CD4-positive, alpha-beta memory T cell (primary cell): Measurements from ENCODE around the gene PIK3C3. TPM values are rescaled to one million over a fixed set of nuclear protein-coding genes. Genes with fewer than 3 reads are reported as not detected.
A peak's percentile ranks its signal among the peaks of the same experiment; 100 is the strongest.

Experiments
- CTCF ChIA-PET: fragments of 350-600 bp; sonication (Branson Sonifier 250); formaldehyde crosslinking; loops from one replicate; lab custom pipeline; 2021; ENCODE audit warnings: inconsistent platforms; ENCODE audit not compliant: partially characterized antibody; lab: Charles Lee
- POLR2A ChIA-PET: fragments of 350-600 bp; sonication (Branson Sonifier 250); formaldehyde crosslinking; loops from one replicate; lab custom pipeline; 2021; ENCODE audit not compliant: partially characterized antibody; lab: Charles Lee
- DNase-seq, 5 donors: peaks; one replicate each; pipeline versions ENCODE4 v3.0.0 to v3.0.0-alpha.2; 2020 to 2022; ENCODE audit warnings: mixed read lengths in 1 of 5
- H3K27ac ChIP-seq: one replicate; pipeline ENCODE4 v1.7.0; 2013; ENCODE audit warnings: low read depth, low read length
- H3K27me3 ChIP-seq: 2 replicates; pipeline ENCODE4 v1.7.0; 2013; ENCODE audit warnings: mild to moderate bottlenecking, low read length, moderate library complexity; ENCODE audit not compliant: insufficient read depth
- H3K36me3 ChIP-seq: 2 replicates; pipeline ENCODE4 v1.7.0; 2013; ENCODE audit warnings: mild to moderate bottlenecking, low read length, moderate library complexity; ENCODE audit not compliant: insufficient read depth
- H3K4me1 ChIP-seq: 2 replicates; pipeline ENCODE4 v1.7.0; 2013; ENCODE audit warnings: mild to moderate bottlenecking, low read length, moderate library complexity; ENCODE audit not compliant: insufficient read depth
- H3K4me3 ChIP-seq, 2 donors: one replicate each; pipeline ENCODE4 v1.7.0; 2013; ENCODE audit warnings: low read length in 2 of 2, mild to moderate bottlenecking in 1 of 2
- H3K9me3 ChIP-seq, 2 donors: one replicate each; pipeline ENCODE4 v1.7.0; 2013; ENCODE audit warnings: low read length in 2 of 2, control low read depth in 1 of 2; ENCODE audit not compliant: control insufficient read depth in 1 of 2
- H3K27ac Mint-ChIP-seq, 7 donors: one replicate each; pipeline ENCODE4 v1.8.0; 2020 to 2021; ENCODE audit warnings: mixed read lengths in 7 of 7, mild to moderate bottlenecking in 6 of 7, inconsistent platforms in 3 of 7, moderate library complexity in 3 of 7
- H3K27me3 Mint-ChIP-seq, 2 donors: one replicate each; pipeline ENCODE4 v1.8.0; 2020 to 2021; ENCODE audit warnings: mixed read lengths in 2 of 2
- H3K36me3 Mint-ChIP-seq, 2 donors: one replicate each; pipeline ENCODE4 v1.8.0; 2020 to 2021; ENCODE audit warnings: mixed read lengths in 2 of 2, inconsistent platforms in 1 of 2, mild to moderate bottlenecking in 1 of 2
- H3K4me1 Mint-ChIP-seq, 4 donors: one replicate each; pipeline ENCODE4 v1.8.0; 2020 to 2021; ENCODE audit warnings: mixed read lengths in 4 of 4, mild to moderate bottlenecking in 1 of 4
- H3K4me3 Mint-ChIP-seq, 8 donors: one replicate each; pipeline ENCODE4 v1.8.0; 2020 to 2021; ENCODE audit warnings: mixed read lengths in 8 of 8, mild to moderate bottlenecking in 7 of 8, moderate library complexity in 6 of 8, inconsistent platforms in 3 of 8
- H3K9me3 Mint-ChIP-seq, 8 donors: one replicate each; pipeline ENCODE4 v1.8.0; 2020 to 2021; ENCODE audit warnings: mixed read lengths in 8 of 8, mild to moderate bottlenecking in 5 of 8, inconsistent platforms in 3 of 8, moderate library complexity in 1 of 8
- intact Hi-C: fragments of 100-400 bp; cut with micrococcal nuclease; formaldehyde crosslinking; loops from one replicate; pipeline ENCODE4 v1.15.1; 2023
- polyA plus RNA-seq, 2 donors: library from polyadenylated mRNA; unstranded; fragments of 300-500 nt; fragmentation: Illumina TruSeq; gene quantifications; one replicate each; pipeline ENCODE4 v1.2.3, GENCODE V29; 2021
- total RNA-seq, 2 experiments: library from RNA; stranded (reverse); gene quantifications; one replicate each; pipeline ENCODE4 v1.2.3, GENCODE V29; 2021

The PIK3C3 gene
- total and polyA plus RNA-seq, 4 experiments from 2014 or later, result 31.0 to 78.0 (median 54.8) TPM

- no peak overlapping the region for H3K27ac ChIP-seq
- H3K9me3 Mint-ChIP-seq, result no peaks in the 10 kb centered on the region
- no peak for DNase-seq
- CTCF ChIA-PET, result no interaction called here
- H3K36me3 Mint-ChIP-seq, result peaks cover 47 to 57% of the 10 kb centered on the region in 2 donors
- no peak overlapping the region for H3K4me3 ChIP-seq
- intact Hi-C loops, result no loop called here
- H3K4me1 Mint-ChIP-seq, result peaks cover 0 to 1% (median 0%) of the 10 kb centered on the region in 4 donors
- no peaks in the 10 kb centered on the region for H3K27me3 Mint-ChIP-seq
- POLR2A ChIA-PET, result no interaction called here
- H3K4me1 ChIP-seq, result no peaks in the 10 kb centered on the region
- no peaks in the 10 kb centered on the region for H3K9me3 ChIP-seq
- H3K27me3 ChIP-seq, result no peaks in the 10 kb centered on the region
- H3K27ac Mint-ChIP-seq, result peak overlapping the region in 1 of 7 donors; percentile 4
- peaks cover 28% of the 10 kb centered on the region for H3K36me3 ChIP-seq
- H3K4me3 Mint-ChIP-seq, result no peak overlapping the region
Observed at GRCh38 chr18:41992703-41993102, 37.7 kb downstream of the PIK3C3 start.

DNA sequence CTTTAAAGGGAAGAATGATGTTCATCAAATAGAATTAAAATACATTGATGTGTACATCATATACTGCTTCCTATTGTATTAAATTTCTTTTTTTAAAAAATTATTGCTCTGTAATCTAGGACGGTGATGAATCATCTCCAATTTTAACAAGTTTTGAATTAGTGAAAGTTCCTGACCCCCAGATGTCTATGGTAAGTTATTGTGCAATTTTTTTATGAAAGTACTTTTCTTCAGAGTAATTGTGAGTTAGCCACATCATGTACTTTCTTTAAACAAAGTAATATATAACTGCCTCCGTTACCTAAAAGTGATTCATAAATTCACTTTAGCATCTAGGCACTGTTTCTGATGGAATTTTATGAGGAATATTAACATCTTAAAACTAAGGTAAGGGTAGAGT, 38.1 kb downstream of the PIK3C3 start:
- no peak overlapping the region for H3K4me3 Mint-ChIP-seq
- ChIA-PET POLR2A (no interaction called here), CTCF (no interaction called here)
- H3K27ac ChIP-seq, result no peak overlapping the region
- no peak for DNase-seq
- no peaks in the 10 kb centered on the region for H3K9me3 ChIP-seq
- no peaks in the 10 kb centered on the region for H3K9me3 Mint-ChIP-seq
- H3K4me1 Mint-ChIP-seq, result no peaks in the 10 kb centered on the region
- peaks cover 48 to 59% of the 10 kb centered on the region in 2 donors for H3K36me3 Mint-ChIP-seq
- no peaks in the 10 kb centered on the region for H3K27me3 ChIP-seq
- H3K27me3 Mint-ChIP-seq, result no peaks in the 10 kb centered on the region
- H3K27ac Mint-ChIP-seq, result no peak overlapping the region
- no peak overlapping the region for H3K4me3 ChIP-seq
- no peaks in the 10 kb centered on the region for H3K4me1 ChIP-seq
- H3K36me3 ChIP-seq, result peaks cover 30% of the 10 kb centered on the region
- intact Hi-C loops, result no loop called here

DNA sequence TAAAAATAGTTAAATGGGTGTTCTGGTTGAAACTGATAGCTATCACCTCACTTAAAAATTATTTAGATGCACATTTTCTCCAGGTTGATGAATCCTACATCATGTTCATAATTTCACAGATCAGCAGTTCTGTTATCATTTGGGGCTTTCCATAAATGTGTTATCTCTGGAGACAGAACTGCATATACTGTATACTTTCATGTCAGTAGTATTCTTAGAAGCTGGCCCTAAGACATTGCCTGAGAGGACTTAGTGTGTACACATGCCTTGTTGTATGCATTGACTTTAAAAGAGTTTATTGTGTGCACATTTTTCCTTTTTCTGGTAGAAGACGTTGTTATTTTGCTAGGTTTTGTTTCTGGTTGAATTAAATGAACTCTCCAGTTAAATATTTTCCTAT, 41.0 kb downstream of the PIK3C3 start:
- Histone ChIP-seq H3K9me3 (no peaks in the 10 kb centered on the region), H3K4me3 (no peak overlapping the region), H3K27me3 (no peaks in the 10 kb centered on the region), H3K27ac (no peak overlapping the region), H3K4me1 (no peaks in the 10 kb centered on the region), H3K36me3 (peaks cover 38% of the 10 kb centered on the region)
- Mint-ChIP-seq H3K36me3 (peaks cover 64 to 67% of the 10 kb centered on the region in 2 donors), H3K4me1 (peaks cover 0 to 2% (median 0%) of the 10 kb centered on the region in 4 donors), H3K27ac (no peak overlapping the region), H3K9me3 (no peaks in the 10 kb centered on the region), H3K4me3 (no peak overlapping the region), H3K27me3 (no peaks in the 10 kb centered on the region)
- CTCF ChIA-PET, result interaction anchor here (1.9 kb wide), 1 partner anchor 32 kb away, joined by 5 read pairs; no protein-coding TSS in a partner anchor
- no peak for DNase-seq
- intact Hi-C loops, result no loop called here
- POLR2A ChIA-PET, result no interaction called here

GRCh38 chr18:41999751-42000150, 44.7 kb downstream of the PIK3C3 start:
- Mint-ChIP-seq H3K27me3 (no peaks in the 10 kb centered on the region), H3K4me1 (peaks cover 0 to 6% (median 2%) of the 10 kb centered on the region in 4 donors), H3K27ac (peak overlapping the region in 1 of 7 donors; percentile 4), H3K4me3 (no peak overlapping the region), H3K9me3 (no peaks in the 10 kb centered on the region), H3K36me3 (peaks cover 77 to 78% of the 10 kb centered on the region in 2 donors)
- Histone ChIP-seq H3K4me3 (no peak overlapping the region), H3K4me1 (no peaks in the 10 kb centered on the region), H3K9me3 (no peaks in the 10 kb centered on the region), H3K27ac (no peak overlapping the region), H3K27me3 (no peaks in the 10 kb centered on the region), H3K36me3 (peaks cover 42% of the 10 kb centered on the region)
- intact Hi-C loops, result no loop called here
- CTCF ChIA-PET, result no interaction called here
- DNase-seq, result no peak
- POLR2A ChIA-PET, result no interaction called here

DNA sequence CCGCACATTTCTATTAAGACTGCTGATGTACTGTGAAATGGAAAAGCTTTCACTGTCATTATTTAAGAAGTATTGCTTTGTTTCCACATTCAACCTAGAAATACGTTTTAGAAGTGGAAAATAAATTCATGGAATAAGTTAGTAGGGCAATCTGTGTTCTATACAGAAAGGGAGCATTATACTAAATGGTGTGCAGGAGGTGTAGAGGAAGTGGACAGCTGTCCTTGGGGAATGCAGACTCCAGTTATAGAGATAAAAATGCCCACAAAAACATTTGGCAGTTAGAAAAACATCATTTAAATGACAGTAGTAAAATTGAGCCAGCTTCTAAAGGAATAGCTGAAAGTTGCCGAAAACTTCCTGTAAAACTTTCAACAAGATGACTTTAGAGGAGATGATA, 46.8 kb downstream of the PIK3C3 start:
- H3K27me3 Mint-ChIP-seq, result no peaks in the 10 kb centered on the region

DNA sequence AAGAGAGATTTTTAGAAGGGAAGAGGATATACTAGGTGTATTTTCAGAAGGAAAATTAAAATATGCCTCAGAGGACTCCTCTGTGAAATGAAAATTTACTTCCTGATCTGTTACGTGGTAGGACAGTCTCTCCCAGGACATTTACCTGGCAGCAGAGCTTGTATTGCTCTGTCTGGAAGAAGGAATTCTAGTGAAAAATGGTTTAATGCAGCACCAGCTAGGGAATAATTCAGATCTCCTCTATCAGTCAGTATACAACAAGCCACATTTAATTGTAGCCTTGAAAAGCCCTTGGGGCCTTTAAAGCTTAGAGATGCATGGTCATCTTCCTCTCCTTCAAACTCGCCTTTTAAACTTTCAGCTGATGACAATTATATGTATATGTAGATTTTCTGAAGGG, 49.6 kb downstream of the PIK3C3 start:
- H3K27ac Mint-ChIP-seq, result no peak overlapping the region
- H3K27me3 Mint-ChIP-seq, result no peaks in the 10 kb centered on the region
- no peaks in the 10 kb centered on the region for H3K9me3 Mint-ChIP-seq
- no peak overlapping the region for H3K4me3 Mint-ChIP-seq
- intact Hi-C loops, result no loop called here
- no peaks in the 10 kb centered on the region for H3K9me3 ChIP-seq
- no peak overlapping the region for H3K4me3 ChIP-seq
- H3K36me3 Mint-ChIP-seq, result peaks cover 69 to 70% of the 10 kb centered on the region in 2 donors
- POLR2A ChIA-PET, result no interaction called here
- no peaks in the 10 kb centered on the region for H3K27me3 ChIP-seq
- no peak overlapping the region for H3K27ac ChIP-seq
- peaks cover 0 to 10% (median 3%) of the 10 kb centered on the region in 4 donors for H3K4me1 Mint-ChIP-seq
- H3K4me1 ChIP-seq, result no peaks in the 10 kb centered on the region
- no peak for DNase-seq
- CTCF ChIA-PET, result interaction anchor here (1.3 kb wide), 1 partner anchor 23 kb away, joined by 3 read pairs; no protein-coding TSS in a partner anchor
- peaks cover 43% of the 10 kb centered on the region for H3K36me3 ChIP-seq

More for the DNA sequence above, 46.8 kb downstream of the PIK3C3 start:
- H3K4me1 ChIP-seq, result no peaks in the 10 kb centered on the region
- H3K9me3 ChIP-seq, result no peaks in the 10 kb centered on the region
- no peaks in the 10 kb centered on the region for H3K27me3 ChIP-seq
- H3K9me3 Mint-ChIP-seq, result no peaks in the 10 kb centered on the region
- H3K27ac ChIP-seq, result no peak overlapping the region
- no peak for DNase-seq
- H3K4me3 Mint-ChIP-seq, result no peak overlapping the region
- H3K36me3 ChIP-seq, result peaks cover 54% of the 10 kb centered on the region
- peaks cover 79 to 81% of the 10 kb centered on the region in 2 donors for H3K36me3 Mint-ChIP-seq
- intact Hi-C loops, result no loop called here
- ChIA-PET POLR2A (no interaction called here), CTCF (no interaction called here)
- H3K27ac Mint-ChIP-seq, result peak overlapping the region in 2 of 7 donors; percentile 4 to 13
- peaks cover 0 to 10% (median 3%) of the 10 kb centered on the region in 4 donors for H3K4me1 Mint-ChIP-seq
- no peak overlapping the region for H3K4me3 ChIP-seq

DNA sequence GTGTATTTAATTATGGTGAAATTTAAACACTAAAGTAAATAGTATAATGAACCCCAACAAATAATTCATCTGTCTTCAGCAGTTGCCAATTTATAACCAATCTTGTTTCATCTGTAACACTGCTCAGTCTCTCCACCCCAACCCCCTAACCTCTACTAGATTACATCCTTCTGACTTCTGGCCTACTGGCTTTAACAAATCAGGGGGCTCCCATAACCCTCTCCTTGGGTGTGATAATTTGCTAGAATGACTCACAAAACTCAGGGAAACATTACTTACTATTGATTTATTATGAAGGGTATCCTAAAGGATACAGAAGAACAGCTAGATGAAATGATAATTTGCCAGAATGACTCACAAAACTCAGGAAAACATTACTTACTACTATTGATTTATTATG, 50.7 kb downstream of the PIK3C3 start:
- no peak overlapping the region for H3K27ac ChIP-seq
- no peak overlapping the region for H3K4me3 Mint-ChIP-seq
- POLR2A ChIA-PET, result no interaction called here
- DNase-seq, result no peak
- peaks cover 0 to 13% (median 5%) of the 10 kb centered on the region in 4 donors for H3K4me1 Mint-ChIP-seq
- no peak overlapping the region for H3K4me3 ChIP-seq
- no peaks in the 10 kb centered on the region for H3K9me3 Mint-ChIP-seq
- H3K36me3 ChIP-seq, result peaks cover 38% of the 10 kb centered on the region
- peaks cover 67 to 69% of the 10 kb centered on the region in 2 donors for H3K36me3 Mint-ChIP-seq
- no peaks in the 10 kb centered on the region for H3K27me3 Mint-ChIP-seq
- H3K4me1 ChIP-seq, result no peaks in the 10 kb centered on the region
- intact Hi-C loops, result no loop called here
- no peaks in the 10 kb centered on the region for H3K27me3 ChIP-seq
- CTCF ChIA-PET, result no interaction called here
- peak overlapping the region in 3 of 7 donors; percentile 5 to 60 (median 23) for H3K27ac Mint-ChIP-seq
- no peaks in the 10 kb centered on the region for H3K9me3 ChIP-seq
